Measurements from ENCODE around the gene ZNF501.

GRCh38 chr3:44734646-44735168 lies 5.3 kb downstream of the ZNF501 start:
- no peak for TF ChIP-seq CTCF (IDR thresholded peaks at IDR 0.05)
- TF ChIP-seq EZH2 (IDR thresholded peaks at IDR 0.05; ENCODE audit: borderline replicate concordance, insufficient read depth, low read depth, low read length, poor library complexity, severe bottlenecking) = no peak

Data from B cell (primary cell).